HAP-1 (cell line): ENCODE measurements around the gene NOP56.

Experiments used
- DNase-seq, 2 experiments: peaks; one replicate each; pipeline ENCODE4 v3.0.0-alpha.2; 2016 to 2020; ENCODE audit warnings: low spot score in 2 of 2
- H3K27me3 ChIP-seq: fragments of 250-450 bp; sonication (Bioruptor Pico); 2 replicates; pipeline ENCODE4 v1.5.1; 2020; ENCODE audit warnings: low read depth, mild to moderate bottlenecking, moderate library complexity
- H3K36me3 ChIP-seq: fragments of 250-450 bp; sonication (Bioruptor Pico); replicated peaks from 2 replicates; pipeline ENCODE4 v1.5.1; 2020; ENCODE audit warnings: mild to moderate bottlenecking
- H3K4me1 ChIP-seq: fragments of 250-450 bp; sonication (Bioruptor Pico); 2 replicates; pipeline ENCODE4 v1.5.1; 2020; ENCODE audit warnings: mild to moderate bottlenecking
- H3K4me3 ChIP-seq: fragments of 250-450 bp; sonication (Bioruptor Pico); 2 replicates; pipeline ENCODE4 v1.5.1; 2020; ENCODE audit warnings: mild to moderate bottlenecking, moderate library complexity
- H3K9me3 ChIP-seq: fragments of 250-450 bp; sonication (Bioruptor Pico); 2 replicates; pipeline ENCODE4 v1.5.1; 2020; ENCODE audit warnings: mild to moderate bottlenecking, moderate library complexity
- in situ Hi-C: fragments of 300-500 bp; cut with MboI; formaldehyde crosslinking; loops from 3 replicates; pipeline ENCODE4 v1.14.3; 2020; ENCODE audit warnings: low sequenced_read_pairs, inconsistent platforms, mixed read lengths

Gene NOP56, protein sequence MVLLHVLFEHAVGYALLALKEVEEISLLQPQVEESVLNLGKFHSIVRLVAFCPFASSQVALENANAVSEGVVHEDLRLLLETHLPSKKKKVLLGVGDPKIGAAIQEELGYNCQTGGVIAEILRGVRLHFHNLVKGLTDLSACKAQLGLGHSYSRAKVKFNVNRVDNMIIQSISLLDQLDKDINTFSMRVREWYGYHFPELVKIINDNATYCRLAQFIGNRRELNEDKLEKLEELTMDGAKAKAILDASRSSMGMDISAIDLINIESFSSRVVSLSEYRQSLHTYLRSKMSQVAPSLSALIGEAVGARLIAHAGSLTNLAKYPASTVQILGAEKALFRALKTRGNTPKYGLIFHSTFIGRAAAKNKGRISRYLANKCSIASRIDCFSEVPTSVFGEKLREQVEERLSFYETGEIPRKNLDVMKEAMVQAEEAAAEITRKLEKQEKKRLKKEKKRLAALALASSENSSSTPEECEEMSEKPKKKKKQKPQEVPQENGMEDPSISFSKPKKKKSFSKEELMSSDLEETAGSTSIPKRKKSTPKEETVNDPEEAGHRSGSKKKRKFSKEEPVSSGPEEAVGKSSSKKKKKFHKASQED

DNA sequence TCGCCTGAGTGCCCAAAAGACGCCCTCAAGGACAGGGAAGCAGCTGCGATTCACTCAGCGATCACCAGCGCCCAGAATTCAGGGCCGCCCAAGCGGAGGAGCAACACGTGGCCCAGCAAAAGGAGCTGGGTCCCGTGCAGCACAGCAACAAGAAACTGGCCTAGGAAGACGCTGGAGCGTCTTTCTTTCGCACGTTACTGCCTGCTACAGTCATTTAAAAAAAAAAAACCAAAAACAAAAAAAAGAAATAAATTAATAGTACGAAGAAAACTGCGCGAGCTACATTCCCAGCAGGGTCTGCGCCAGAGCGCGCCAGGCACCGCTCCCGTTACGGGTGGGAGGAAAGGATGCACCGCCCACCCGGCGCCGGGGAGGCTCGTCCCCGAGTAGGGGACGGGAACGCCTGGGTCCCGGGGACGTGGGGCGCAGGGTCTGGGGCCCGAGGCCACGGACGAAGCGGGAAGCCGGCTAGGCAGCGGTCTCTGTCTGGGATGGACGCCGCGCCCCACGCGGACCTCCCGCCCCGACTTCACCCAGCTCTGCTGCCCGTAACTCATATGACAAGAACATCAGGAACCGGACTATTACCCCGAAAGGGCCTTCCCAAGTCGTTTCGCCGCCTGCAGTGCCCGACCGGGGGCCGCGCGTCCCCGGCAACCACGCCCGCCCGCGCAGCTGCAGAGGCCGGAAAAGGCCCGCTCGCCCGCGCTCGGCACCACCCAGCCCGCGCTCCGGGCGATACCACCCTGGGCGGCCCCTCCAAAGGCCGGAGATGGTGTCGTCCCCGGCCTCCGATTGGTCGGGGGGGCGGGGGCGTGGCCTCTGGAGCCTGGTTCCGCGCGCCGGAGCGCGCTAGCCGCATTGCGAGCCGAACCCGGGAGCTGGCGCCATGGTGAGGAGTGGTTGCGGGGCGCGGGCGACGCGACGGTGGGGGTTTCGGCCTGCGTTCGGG lies at the start of gene NOP56:
TSS of gene NOP56 (plus strand) at position 861 of the 952 bp plus-strand sequence. CDS start at position 890, 29 bp downstream.
- peak within 1 kb of the TSS; percentile 97 for H3K4me3 ChIP-seq
- peak; percentile 86 to 95 for DNase-seq
- H3K4me1 ChIP-seq: peaks cover 16% of the 10 kb centered on the region
- in situ Hi-C loops: no loop called here
- H3K36me3 ChIP-seq: peaks cover 46% of the 10 kb centered on the region
- no peaks in the 10 kb centered on the region for H3K9me3 ChIP-seq
- H3K27me3 ChIP-seq: no peaks in the 10 kb centered on the region

DNA sequence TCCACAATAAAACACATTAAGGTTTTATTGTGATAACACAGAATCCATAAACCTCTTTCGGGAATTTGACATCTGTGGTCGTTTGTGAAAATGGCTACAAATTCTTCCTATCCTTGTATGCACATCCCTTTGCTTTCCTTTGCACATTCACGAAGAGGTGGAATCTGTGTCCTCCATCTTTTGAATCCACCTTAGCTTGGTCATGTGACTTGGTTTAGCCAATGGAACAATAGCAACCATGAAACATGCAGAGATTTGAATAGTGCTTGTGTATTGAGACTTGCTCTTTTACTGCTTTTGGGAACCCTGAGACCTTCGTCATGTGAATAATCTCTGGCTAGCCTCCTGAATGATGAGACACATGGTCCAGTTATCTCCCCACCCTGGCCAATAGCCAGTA lies 49.7 kb upstream of the NOP56 start:
- in situ Hi-C loops: no loop called here
- no peaks in the 10 kb centered on the region for H3K36me3 ChIP-seq
- H3K27me3 ChIP-seq: no peaks in the 10 kb centered on the region
- H3K9me3 ChIP-seq: peaks cover 5% of the 10 kb centered on the region
- no peaks in the 10 kb centered on the region for H3K4me1 ChIP-seq
- H3K4me3 ChIP-seq: no peak overlapping the region
- no peak for DNase-seq

DNA sequence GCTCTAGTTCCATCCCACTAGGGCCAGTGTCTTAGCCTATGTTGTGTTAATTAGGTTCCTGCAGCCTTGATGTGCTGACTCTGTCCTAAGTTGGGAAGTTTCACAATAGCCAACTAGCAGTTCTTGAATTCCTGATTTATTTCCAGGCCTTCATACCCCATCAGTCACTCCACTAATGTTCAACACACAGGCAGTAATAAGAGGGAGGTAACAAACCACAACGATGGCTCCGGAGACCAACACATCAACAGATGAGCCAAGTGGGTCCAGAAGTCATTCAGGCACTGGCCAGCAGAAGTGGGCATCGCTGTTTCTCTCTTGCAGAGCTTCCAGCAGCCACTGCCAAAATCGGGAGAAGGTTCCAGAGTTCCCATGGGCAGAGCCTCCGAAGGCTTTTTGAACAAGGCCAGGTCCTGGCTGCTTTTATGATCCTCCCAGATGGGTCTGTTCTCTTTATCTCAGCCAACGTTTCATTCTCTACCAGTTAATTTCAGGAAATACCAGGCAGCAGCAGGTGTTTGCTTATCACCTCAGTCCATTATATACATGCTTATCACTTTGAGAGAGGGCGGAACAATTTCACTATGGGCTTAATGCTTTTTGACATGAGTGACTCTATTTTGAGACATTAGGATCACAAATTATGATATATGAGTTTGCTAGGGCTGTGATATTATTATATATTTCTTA lies 48.5 kb upstream of the NOP56 start:
- no peak overlapping the region for H3K4me3 ChIP-seq
- DNase-seq: no peak
- peaks cover 5% of the 10 kb centered on the region for H3K9me3 ChIP-seq
- H3K36me3 ChIP-seq: no peaks in the 10 kb centered on the region
- in situ Hi-C loops: no loop called here
- no peaks in the 10 kb centered on the region for H3K27me3 ChIP-seq
- no peaks in the 10 kb centered on the region for H3K4me1 ChIP-seq

DNA sequence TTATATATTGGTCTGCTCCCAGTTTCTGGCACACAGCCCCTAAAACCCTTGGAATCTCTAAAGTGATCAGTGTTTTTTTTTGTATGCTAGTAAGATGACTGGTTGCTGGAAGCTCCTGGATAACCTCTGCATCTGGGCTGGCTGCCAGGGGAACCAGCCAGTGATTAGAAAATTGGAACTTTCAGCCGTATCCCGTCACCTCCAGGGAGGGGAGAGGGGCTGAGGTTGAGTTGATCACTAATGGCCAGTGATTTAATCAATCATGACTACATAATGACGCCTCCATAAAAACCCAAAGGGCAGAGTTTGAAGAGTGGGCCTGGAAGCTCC lies 48.0 kb upstream of the NOP56 start:
- in situ Hi-C loops: no loop called here

DNA sequence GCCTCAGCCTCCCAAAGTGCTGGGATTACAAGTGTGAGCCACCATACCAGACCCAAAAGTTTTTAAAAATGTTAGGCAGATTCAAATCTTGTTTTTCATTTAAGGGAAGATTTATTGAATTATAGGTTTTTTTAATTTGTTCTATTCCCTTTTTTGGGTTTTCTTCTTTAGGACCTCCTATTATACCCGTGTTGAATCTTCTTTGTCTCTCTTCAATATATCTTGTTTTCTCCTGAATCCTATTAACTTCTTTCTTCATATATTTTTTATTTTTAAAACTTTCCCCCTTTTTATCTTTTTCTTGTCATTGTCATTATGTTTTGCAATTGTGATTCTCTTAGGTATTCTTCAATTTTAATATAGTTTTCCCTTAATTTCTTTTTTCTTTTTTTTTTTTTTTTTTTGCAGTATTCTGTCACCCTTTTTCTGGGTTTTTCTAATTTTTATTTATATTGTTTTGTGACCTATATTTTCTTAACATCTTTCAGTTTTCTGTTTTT lies 45.9 kb upstream of the NOP56 start:
- no peaks in the 10 kb centered on the region for H3K27me3 ChIP-seq
- in situ Hi-C loops: no loop called here
- no peaks in the 10 kb centered on the region for H3K4me1 ChIP-seq
- no peak for DNase-seq
- H3K9me3 ChIP-seq: peaks cover 5% of the 10 kb centered on the region
- H3K4me3 ChIP-seq: no peak overlapping the region
- H3K36me3 ChIP-seq: no peaks in the 10 kb centered on the region

More for the DNA sequence above, 48.0 kb upstream of the NOP56 start:
- no peaks in the 10 kb centered on the region for H3K4me1 ChIP-seq
- no peaks in the 10 kb centered on the region for H3K27me3 ChIP-seq
- H3K36me3 ChIP-seq: no peaks in the 10 kb centered on the region
- no peak for DNase-seq
- peaks cover 5% of the 10 kb centered on the region for H3K9me3 ChIP-seq
- H3K4me3 ChIP-seq: no peak overlapping the region

DNA sequence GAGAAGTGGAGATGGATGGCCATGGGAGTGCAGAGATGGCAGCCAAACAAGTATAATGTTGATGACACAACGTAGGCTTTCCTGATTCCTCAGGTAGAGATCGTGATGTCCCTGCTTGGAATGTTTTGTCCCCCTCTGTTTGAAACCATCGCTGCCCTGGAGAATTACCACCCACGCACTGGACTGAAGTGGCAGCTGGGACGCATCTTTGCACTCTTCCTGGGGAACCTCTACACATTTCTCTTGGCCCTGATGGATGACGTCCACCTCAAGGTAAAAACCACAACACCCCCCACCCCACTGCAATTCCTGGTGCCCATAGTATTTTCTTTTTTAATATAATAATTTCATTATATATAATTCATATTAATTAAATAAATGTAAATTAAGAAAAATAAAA lies 42.1 kb upstream of the NOP56 start:
- H3K9me3 ChIP-seq: peaks cover 5% of the 10 kb centered on the region
- no peaks in the 10 kb centered on the region for H3K4me1 ChIP-seq
- in situ Hi-C loops: no loop called here
- H3K4me3 ChIP-seq: no peak overlapping the region
- H3K27me3 ChIP-seq: no peaks in the 10 kb centered on the region
- H3K36me3 ChIP-seq: no peaks in the 10 kb centered on the region
- DNase-seq: no peak

DNA sequence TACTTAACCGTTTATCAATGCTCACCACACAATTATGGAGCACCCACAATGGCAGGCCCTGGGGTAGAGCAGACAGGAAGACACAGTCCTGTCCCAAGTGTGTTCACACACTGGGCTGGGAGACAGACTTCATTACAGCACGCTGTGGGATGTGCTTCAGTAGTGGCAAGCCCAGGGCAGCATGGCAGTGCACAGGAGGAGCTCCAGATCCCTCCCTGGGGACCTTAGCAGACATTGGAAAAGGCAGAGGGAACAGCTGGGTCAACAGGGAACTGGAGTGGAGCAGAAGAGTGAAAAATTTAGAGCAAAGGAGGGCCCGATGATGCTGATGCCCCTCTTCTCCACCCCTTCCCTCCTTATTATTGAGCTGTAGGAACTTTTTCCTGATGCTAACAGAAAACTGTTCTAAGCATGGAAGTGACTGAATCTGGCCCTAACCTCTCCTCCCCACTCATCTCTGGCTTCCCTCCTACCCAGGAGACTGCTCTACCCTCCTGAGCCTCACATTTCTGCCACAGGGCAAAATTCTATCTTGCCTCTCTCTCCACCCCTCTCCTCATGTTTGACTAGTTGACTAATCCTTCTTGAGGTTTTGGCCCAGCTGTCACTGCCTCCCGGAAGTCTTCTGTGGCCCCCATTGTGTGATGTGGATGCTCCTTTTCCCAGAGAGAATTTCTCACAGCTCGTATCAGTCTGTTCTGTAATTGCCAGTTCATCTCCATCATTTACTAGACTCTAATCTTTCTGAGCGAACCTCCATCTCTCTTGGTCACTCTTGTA lies 41.3 kb upstream of the NOP56 start:
- Histone ChIP-seq H3K9me3 (peaks cover 4% of the 10 kb centered on the region), H3K27me3 (no peaks in the 10 kb centered on the region), H3K4me1 (no peaks in the 10 kb centered on the region), H3K36me3 (no peaks in the 10 kb centered on the region), H3K4me3 (no peak overlapping the region)
- no peak for DNase-seq
- in situ Hi-C loops: no loop called here

DNA sequence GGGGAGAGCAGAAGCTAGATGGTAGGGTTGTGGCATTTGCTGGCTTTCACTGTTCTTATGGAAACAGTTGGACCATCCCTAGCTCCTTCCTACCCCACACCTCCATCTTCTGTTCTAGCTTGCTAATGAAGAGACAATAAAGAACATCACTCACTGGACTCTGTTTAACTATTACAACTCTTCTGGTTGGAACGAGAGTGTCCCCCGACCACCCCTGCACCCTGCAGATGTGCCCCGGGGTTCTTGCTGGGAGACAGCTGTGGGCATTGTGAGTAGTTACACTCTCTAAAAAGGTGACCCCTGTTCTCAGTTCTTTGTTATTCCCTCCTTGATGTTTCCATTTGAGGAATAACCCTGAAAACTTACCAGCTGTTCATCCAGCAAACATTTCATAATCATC lies 40.4 kb upstream of the NOP56 start:
- Histone ChIP-seq H3K4me3 (no peak overlapping the region), H3K9me3 (no peaks in the 10 kb centered on the region; the same call in 1 of the 2 replicates), H3K4me1 (no peaks in the 10 kb centered on the region), H3K36me3 (no peaks in the 10 kb centered on the region), H3K27me3 (no peaks in the 10 kb centered on the region)
- DNase-seq: no peak
- in situ Hi-C loops: no loop called here

DNA sequence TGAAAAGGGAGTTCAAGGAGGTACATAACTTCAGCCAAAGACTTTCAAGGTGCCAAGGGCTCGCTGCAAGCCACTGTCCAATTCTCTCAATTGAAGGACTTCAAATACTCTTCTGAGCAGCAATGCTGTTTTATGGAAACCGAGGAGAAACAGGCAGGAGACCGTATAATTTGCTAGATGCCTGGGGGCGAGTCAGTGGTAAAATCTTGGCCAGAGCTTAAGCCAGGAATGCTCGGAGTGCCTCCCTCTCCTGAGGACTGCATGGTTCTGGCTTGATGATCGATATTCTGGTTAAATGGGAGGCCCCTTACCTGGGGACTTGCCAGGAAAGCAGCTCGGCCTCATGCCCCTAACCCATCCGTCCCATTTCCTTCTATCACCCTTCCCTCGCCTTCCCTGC lies 35.8 kb upstream of the NOP56 start:
- Histone ChIP-seq H3K4me3 (no peak overlapping the region), H3K4me1 (no peaks in the 10 kb centered on the region), H3K27me3 (peaks cover 12% of the 10 kb centered on the region), H3K36me3 (no peaks in the 10 kb centered on the region), H3K9me3 (no peaks in the 10 kb centered on the region; the same call in 1 of the 2 replicates)
- in situ Hi-C loops: no loop called here
- DNase-seq: no peak

DNA sequence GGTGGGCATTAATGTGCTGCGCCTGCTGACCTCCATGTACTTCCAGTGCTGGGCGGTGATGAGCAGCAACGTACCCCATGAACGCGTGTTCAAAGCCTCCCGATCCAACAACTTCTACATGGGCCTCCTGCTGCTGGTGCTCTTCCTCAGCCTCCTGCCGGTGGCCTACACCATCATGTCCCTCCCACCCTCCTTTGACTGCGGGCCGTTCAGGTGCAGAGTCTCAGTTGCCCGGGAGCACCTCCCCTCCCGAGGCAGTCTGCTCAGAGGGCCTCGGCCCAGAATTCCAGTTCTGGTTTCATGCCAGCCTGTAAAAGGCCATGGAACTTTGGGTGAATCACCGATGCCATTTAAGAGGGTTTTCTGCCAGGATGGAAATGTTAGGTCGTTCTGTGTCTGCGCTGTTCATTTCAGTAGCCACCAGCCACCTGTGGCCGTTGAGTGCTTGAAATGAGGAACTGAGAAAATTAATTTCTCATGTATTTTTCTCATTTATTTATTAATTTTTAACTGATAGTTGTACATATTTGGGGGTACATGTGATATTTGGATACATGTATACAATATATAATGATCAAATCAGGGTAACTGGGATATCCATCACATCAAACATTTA lies 35.2 kb upstream of the NOP56 start:
- in situ Hi-C loops: no loop called here
- no peaks in the 10 kb centered on the region for H3K4me1 ChIP-seq
- no peaks in the 10 kb centered on the region; the same call in 1 of the 2 replicates for H3K9me3 ChIP-seq
- no peak overlapping the region for H3K4me3 ChIP-seq
- no peaks in the 10 kb centered on the region for H3K36me3 ChIP-seq
- no peak for DNase-seq
- H3K27me3 ChIP-seq: peaks cover 12% of the 10 kb centered on the region

DNA sequence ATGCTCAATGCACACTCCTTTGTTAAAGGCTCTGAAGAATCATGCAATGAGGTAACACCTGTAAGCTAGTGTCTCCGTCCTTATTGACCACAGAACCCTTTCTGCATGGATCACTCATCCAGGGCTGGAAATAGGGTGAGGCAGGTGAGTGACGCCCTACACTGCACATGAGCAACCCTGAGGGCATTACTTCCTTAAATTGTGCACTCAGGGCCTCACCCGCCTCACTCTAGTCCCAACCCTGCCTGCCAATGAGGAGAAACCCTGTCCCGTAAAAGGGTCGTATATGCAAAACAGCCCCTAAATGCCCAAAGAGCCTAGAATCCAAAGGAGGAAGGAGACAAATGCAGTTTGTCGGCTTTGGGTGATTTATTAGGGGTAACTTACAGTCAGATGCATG lies 33.6 kb upstream of the NOP56 start:
- Histone ChIP-seq H3K36me3 (no peaks in the 10 kb centered on the region), H3K27me3 (peaks cover 19% of the 10 kb centered on the region), H3K9me3 (no peaks in the 10 kb centered on the region; the same call in 1 of the 2 replicates), H3K4me3 (no peak overlapping the region), H3K4me1 (no peaks in the 10 kb centered on the region)
- in situ Hi-C loops: no loop called here
- no peak for DNase-seq

DNA sequence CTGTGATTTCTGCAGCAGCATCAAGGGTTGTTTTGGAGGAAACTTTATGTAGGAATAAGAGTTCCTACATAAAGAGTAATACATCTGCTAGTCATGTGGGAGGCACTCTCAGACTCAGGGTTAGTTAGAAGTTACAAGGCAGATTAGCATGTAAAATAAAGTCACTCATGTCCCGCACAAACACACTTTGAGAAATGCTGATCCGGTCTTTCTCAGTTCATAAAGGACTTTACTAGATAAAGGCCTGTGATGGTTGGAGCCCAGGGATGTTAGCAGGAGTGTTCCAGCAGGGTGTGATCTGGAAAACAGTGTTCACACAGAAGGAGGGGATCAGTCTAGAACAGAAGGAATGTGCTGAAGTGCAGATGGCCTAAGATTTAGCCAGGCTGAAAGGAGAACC lies 33.1 kb upstream of the NOP56 start:
- H3K9me3 ChIP-seq: no peaks in the 10 kb centered on the region; the same call in 1 of the 2 replicates
- in situ Hi-C loops: no loop called here
- H3K36me3 ChIP-seq: no peaks in the 10 kb centered on the region
- no peaks in the 10 kb centered on the region for H3K4me1 ChIP-seq
- H3K27me3 ChIP-seq: peaks cover 19% of the 10 kb centered on the region
- DNase-seq: no peak
- H3K4me3 ChIP-seq: no peak overlapping the region
